Measurements from ENCODE around the gene HASPIN. TPM values are rescaled to one million over a fixed set of nuclear protein-coding genes. Genes with fewer than 3 reads are reported as not detected.

HASPIN gene
- total and polyA plus RNA-seq, 7 donors, result under 0.01 to 3.5 (median 0.55) TPM; not detected in 1

DNA sequence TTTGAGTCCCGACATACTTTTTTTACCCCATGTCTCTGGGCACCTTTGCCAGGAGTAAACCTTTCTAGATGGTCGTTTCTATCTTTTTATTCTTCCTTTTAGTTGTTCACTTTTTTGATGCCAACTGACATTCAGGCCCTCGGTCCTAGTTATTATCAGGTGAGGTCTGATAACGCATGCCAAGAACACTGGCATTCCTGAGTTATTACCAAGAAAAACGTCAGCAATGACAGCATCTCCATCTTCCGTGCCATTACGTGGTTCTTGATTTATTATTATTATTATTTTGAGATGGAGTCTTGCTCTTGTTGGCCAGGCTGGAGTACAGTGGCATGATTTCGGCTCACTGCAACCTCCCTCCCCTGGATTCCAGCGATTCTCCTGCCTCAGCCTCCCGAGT lies 21.4 kb downstream of the HASPIN start:
- no peak for TF ChIP-seq POLR2AphosphoS5 (IDR thresholded peaks at IDR 0.05)
- TF ChIP-seq CTCF (IDR thresholded peaks at IDR 0.05), result no peak
- TF ChIP-seq POLR2A (IDR thresholded peaks at IDR 0.05), result no peak
- no peak for TF ChIP-seq EP300 (IDR thresholded peaks at IDR 0.05)
- H3K27me3 ChIP-seq, result no peaks in the 10 kb centered on the region
- H3K36me3 ChIP-seq, result no peaks in the 10 kb centered on the region
- DNase-seq, result no peak
- H3K27ac ChIP-seq, result no peak overlapping the region
- no peaks in the 10 kb centered on the region for H3K9me3 ChIP-seq
- intact Hi-C loops (cut with DNase I), result no loop called here
- no peak overlapping the region for H3K4me3 ChIP-seq
- no peaks in the 10 kb centered on the region for H3K4me1 ChIP-seq
- WGBS, 2 donors, result 77 to 87% methylated on average over 10 of the region's 10 CpGs

DNA sequence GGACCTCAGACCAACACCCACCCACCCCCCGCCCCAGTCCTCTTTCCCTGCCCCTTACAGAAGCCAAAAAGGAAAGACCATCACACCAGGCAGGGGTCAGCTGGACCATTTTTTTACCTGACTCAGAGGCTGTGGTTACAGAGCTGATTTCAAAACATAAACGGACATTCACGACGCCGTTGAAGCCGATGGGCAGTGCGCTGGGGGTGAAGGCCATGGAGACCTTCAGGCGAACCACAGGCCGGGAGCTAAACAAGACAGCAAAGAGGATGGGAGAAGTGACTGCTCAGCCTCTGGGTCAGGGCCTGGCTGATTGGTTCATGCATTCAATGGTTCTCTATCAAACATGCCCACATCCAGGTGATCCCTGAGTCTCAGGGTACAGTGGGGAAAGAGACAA lies 24.1 kb downstream of the HASPIN start:
- H3K9me3 ChIP-seq, result no peaks in the 10 kb centered on the region
- no peak for DNase-seq
- H3K4me1 ChIP-seq, result no peaks in the 10 kb centered on the region
- intact Hi-C loops (cut with DNase I), result no loop called here
- no peak for TF ChIP-seq POLR2A (IDR thresholded peaks at IDR 0.05)
- TF ChIP-seq EP300 (IDR thresholded peaks at IDR 0.05), result no peak
- TF ChIP-seq POLR2AphosphoS5 (IDR thresholded peaks at IDR 0.05), result no peak
- no peak for TF ChIP-seq CTCF (IDR thresholded peaks at IDR 0.05)
- H3K27ac ChIP-seq, result no peak overlapping the region
- 88 to 92% methylated on average over 9 of the region's 9 CpGs for WGBS, 2 donors
- H3K27me3 ChIP-seq, result no peaks in the 10 kb centered on the region
- H3K4me3 ChIP-seq, result no peak overlapping the region
- H3K36me3 ChIP-seq, result no peaks in the 10 kb centered on the region

DNA sequence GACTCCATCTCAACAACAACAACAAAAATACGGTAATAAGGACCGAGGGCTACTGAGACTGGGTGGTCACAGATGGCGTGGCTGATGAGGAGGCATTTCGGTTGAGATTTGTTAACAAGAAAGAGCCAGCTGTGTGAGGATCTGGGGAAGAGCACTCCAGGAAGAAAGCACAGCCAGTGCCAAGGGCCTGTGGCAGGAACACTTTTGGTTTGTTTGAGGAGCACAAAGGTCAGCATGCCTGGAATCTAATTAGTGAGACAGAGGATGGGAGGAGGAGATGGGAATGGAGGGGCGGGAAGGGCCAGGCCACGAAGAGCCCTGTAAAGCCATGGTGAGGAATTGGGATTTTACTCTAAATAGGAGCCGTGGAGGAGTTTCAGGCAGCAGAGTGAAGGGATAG lies 24.9 kb downstream of the HASPIN start:
- 80 to 89% methylated on average over 7 of the region's 7 CpGs for WGBS, 2 donors
- Histone ChIP-seq H3K4me3 (no peak overlapping the region), H3K27ac (no peak overlapping the region), H3K27me3 (peaks cover 0 to 3% (median 0%) of the 10 kb centered on the region in 3 donors), H3K36me3 (no peaks in the 10 kb centered on the region), H3K9me3 (no peaks in the 10 kb centered on the region), H3K4me1 (no peaks in the 10 kb centered on the region)
- DNase-seq, result no peak
- intact Hi-C loops (cut with DNase I), result no loop called here
- TF ChIP-seq EP300 (IDR thresholded peaks at IDR 0.05) (no peak), POLR2A (IDR thresholded peaks at IDR 0.05) (no peak), CTCF (IDR thresholded peaks at IDR 0.05) (no peak), POLR2AphosphoS5 (IDR thresholded peaks at IDR 0.05) (no peak)

DNA sequence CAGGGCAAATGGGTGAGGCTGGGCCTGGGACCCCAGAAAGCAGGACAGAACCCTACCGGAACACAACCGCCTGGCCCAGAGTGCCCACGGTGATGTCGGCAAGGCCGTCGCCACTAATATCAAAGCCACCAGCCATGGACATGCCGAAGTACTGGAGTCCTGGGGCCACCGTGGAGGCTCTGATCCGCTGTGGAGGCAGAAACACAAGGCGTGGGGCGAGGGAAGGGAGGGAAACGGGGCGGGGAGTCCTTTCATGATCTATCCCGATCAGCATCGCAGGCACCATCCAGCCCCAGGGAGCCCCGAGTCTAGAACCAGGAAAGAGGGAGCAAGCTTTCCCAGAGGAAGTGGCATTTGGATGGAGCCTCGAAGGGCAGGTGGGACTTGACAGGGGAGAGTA lies 26.6 kb downstream of the HASPIN start:
- 90 to 91% methylated on average over 17 of the region's 17 CpGs for WGBS, 2 donors
- TF ChIP-seq CTCF (IDR thresholded peaks at IDR 0.05) (no peak), POLR2AphosphoS5 (IDR thresholded peaks at IDR 0.05) (no peak), POLR2A (IDR thresholded peaks at IDR 0.05) (no peak), EP300 (IDR thresholded peaks at IDR 0.05) (no peak)
- DNase-seq, result no peak
- Histone ChIP-seq H3K4me1 (peaks cover 0 to 11% (median 0%) of the 10 kb centered on the region in 4 donors), H3K27me3 (peaks cover 10 to 20% (median 12%) of the 10 kb centered on the region in 3 donors), H3K36me3 (no peaks in the 10 kb centered on the region), H3K9me3 (no peaks in the 10 kb centered on the region), H3K4me3 (no peak overlapping the region), H3K27ac (no peak overlapping the region)
- intact Hi-C loops (cut with DNase I), result no loop called here

GRCh38 chr17:3750926-3751325 lies 27.2 kb downstream of the HASPIN start:
- TF ChIP-seq POLR2AphosphoS5 (IDR thresholded peaks at IDR 0.05), result no peak
- TF ChIP-seq POLR2A (IDR thresholded peaks at IDR 0.05), result no peak
- no peak for TF ChIP-seq CTCF (IDR thresholded peaks at IDR 0.05)
- no peak for TF ChIP-seq EP300 (IDR thresholded peaks at IDR 0.05)
- no peaks in the 10 kb centered on the region for H3K9me3 ChIP-seq
- intact Hi-C loops (cut with DNase I), result no loop called here
- no peak for DNase-seq
- peaks cover 10 to 25% (median 12%) of the 10 kb centered on the region in 3 donors for H3K27me3 ChIP-seq
- peaks cover 0 to 11% (median 0%) of the 10 kb centered on the region in 4 donors for H3K4me1 ChIP-seq
- no peaks in the 10 kb centered on the region for H3K36me3 ChIP-seq
- no peak overlapping the region for H3K4me3 ChIP-seq
- 69 to 81% methylated on average over 8 of the region's 8 CpGs for WGBS, 2 donors
- H3K27ac ChIP-seq, result no peak overlapping the region
